Esophagus muscularis mucosa (tissue), 4 donors: ENCODE results near the gene ARMS2. TPM values are rescaled to one million over a fixed set of nuclear protein-coding genes. Genes with fewer than 3 reads are reported as not detected.

Experiments used
- DNase-seq: peaks from one replicate; pipeline ENCODE4 v3.0.0-alpha.2; 2017; ENCODE audit errors: extremely low spot score
- H3K27ac ChIP-seq, 4 donors: fragments of 200-600 bp; sonication (generic); replicated peaks in 1 of 4; 1 replicate in 3 of 4; 2 replicates in 1 of 4; pipeline ENCODE4 v1.5.1; 2016 to 2019; ENCODE audit warnings: mild to moderate bottlenecking in 1 of 4
- H3K27me3 ChIP-seq, 4 donors: fragments of 200-600 bp; sonication (generic); one replicate each; pipeline versions ENCODE4 v1.5.1 to v1.6.0; 2016 to 2019
- H3K36me3 ChIP-seq, 4 donors: fragments of 200-600 bp; sonication (generic); one replicate each; pipeline ENCODE4 v1.5.1; 2016 to 2019
- H3K4me1 ChIP-seq, 4 donors: fragments of 200-600 bp; sonication (generic); one replicate each; pipeline ENCODE4 v1.5.1; 2016 to 2019
- H3K4me3 ChIP-seq, 4 donors: fragments of 200-600 bp; sonication (generic); 1 replicate in 2 of 4; 2 replicates in 2 of 4; pipeline ENCODE4 v1.5.1; 2016 to 2019; ENCODE audit warnings: mild to moderate bottlenecking in 4 of 4, moderate library complexity in 1 of 4
- H3K9me3 ChIP-seq, 4 donors: fragments of 200-600 bp; sonication (generic); 1 replicate in 3 of 4; 2 replicates in 1 of 4; pipeline ENCODE4 v1.5.1; 2016 to 2019
- CTCF ChIP-seq, 3 experiments: fragments of 200-600 bp in 2 of 3; fragments of 450-650 bp in 1 of 3; sonication (generic) in 2 of 3; IDR thresholded peaks; one replicate each; pipeline ENCODE4 v1.5.1; 2017 to 2019; ENCODE audit warnings: antibody characterized with exemption in 3 of 3, mild to moderate bottlenecking in 2 of 3, moderate library complexity in 1 of 3
- EP300 ChIP-seq: sonication (generic); formaldehyde crosslinking; IDR thresholded peaks from one replicate; pipeline ENCODE4 v1.6.1; 2017; ENCODE audit warnings: antibody characterized with exemption
- POLR2A ChIP-seq: fragments of 450-650 bp; IDR thresholded peaks from one replicate; pipeline ENCODE4 v1.6.1; 2017; ENCODE audit warnings: antibody characterized with exemption, moderate library complexity, mild to moderate bottlenecking, low read depth
- POLR2AphosphoS5 ChIP-seq, 2 donors: sonication (generic); formaldehyde crosslinking; IDR thresholded peaks; one replicate each; pipeline ENCODE4 v1.6.1; 2017; ENCODE audit warnings: antibody characterized with exemption in 2 of 2
- WGBS: methylation state at CpG from one replicate; pipeline ENCODE4 v1.1.5; 2018; 5-methylcytosine and 5-hydroxymethylcytosine counted together
- intact Hi-C: fragments of 100-400 bp; cut with DNase I; formaldehyde crosslinking; loops from one replicate; pipeline ENCODE4 v1.15.1; 2023
- total RNA-seq, 4 donors: library from RNA; depleted of rRNA; stranded (reverse); fragments of >200 nt; gene quantifications; one replicate each; pipeline versions ENCODE4 v1.1.0 to v1.2.1, GENCODE V29; 2016

Gene ARMS2
- total RNA-seq, 4 donors from 2014 or later = 1.2 TPM; not detected in 3

GRCh38 chr10:122463466-122464249 lies 9.2 kb downstream of the ARMS2 start:
- H3K36me3 ChIP-seq = no peaks in the 10 kb centered on the region
- H3K4me1 ChIP-seq = peaks cover 18 to 51% (median 40%) of the 10 kb centered on the region in 4 donors
- TF ChIP-seq POLR2AphosphoS5 (IDR thresholded peaks at IDR 0.05) (no peak), POLR2A (no peak)
- no peaks in the 10 kb centered on the region for H3K9me3 ChIP-seq
- H3K4me3 ChIP-seq = peak overlapping the region; percentile 71 to 88 (median 82)
- no peak for DNase-seq
- WGBS = 85% methylated on average over 17 of the region's 17 CpGs
- intact Hi-C loops = no loop called here
- H3K27ac ChIP-seq = peak overlapping the region; percentile 87 to 92 (median 90)
- H3K27me3 ChIP-seq = no peaks in the 10 kb centered on the region

DNA sequence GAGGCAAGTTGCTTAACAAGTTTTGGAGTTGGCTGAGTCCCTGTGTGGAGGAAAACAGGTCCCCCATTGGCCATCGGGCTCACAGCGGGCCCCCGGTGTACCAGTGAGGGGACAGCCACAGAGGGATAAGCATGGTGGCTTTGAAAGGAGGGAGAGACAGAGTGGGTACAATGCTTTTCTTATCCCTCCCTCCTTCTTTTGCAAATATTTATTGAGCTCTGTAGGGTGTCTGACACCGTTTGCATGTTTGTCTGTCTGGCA lies 9.7 kb downstream of the ARMS2 start:
- WGBS = 92% methylated on average over 4 of the region's 4 CpGs
- H3K4me3 ChIP-seq = no peak overlapping the region
- no peaks in the 10 kb centered on the region for H3K9me3 ChIP-seq
- no peak overlapping the region for H3K27ac ChIP-seq
- H3K4me1 ChIP-seq = peaks cover 23 to 56% (median 45%) of the 10 kb centered on the region in 4 donors
- intact Hi-C loops = no loop called here
- TF ChIP-seq CTCF (IDR thresholded peaks at IDR 0.05) (no peak), POLR2AphosphoS5 (IDR thresholded peaks at IDR 0.05) (no peak), EP300 (no peak), POLR2A (no peak)
- H3K36me3 ChIP-seq = no peaks in the 10 kb centered on the region
- no peaks in the 10 kb centered on the region for H3K27me3 ChIP-seq
- DNase-seq = no peak

DNA sequence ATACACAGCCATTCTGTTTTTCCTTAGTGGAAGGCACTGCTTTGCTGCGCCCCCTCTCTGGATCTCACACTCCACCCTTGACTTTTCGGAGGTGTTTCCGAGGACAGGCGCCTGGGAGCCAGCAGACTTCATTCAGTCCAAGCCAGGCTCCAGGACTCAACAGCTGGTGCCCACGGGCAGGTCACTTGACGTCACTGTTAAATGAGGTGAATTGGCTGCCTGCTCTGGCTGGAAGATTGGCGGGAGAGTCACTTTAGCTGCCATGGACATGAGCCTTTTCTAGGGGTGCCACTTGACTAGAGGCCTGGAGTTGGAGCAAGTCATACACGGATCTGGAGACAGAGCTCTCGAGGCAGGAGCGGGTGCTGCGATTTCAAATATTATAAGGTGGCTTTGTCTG lies 10.1 kb downstream of the ARMS2 start:
- H3K36me3 ChIP-seq = no peaks in the 10 kb centered on the region
- intact Hi-C loops = no loop called here
- no peak for TF ChIP-seq POLR2A
- no peak for TF ChIP-seq CTCF (IDR thresholded peaks at IDR 0.05)
- no peak for TF ChIP-seq EP300
- TF ChIP-seq POLR2AphosphoS5 (IDR thresholded peaks at IDR 0.05) = no peak
- WGBS = 92% methylated on average over 9 of the region's 11 CpGs
- DNase-seq = no peak
- no peaks in the 10 kb centered on the region for H3K27me3 ChIP-seq
- H3K4me1 ChIP-seq = peaks cover 27 to 60% (median 49%) of the 10 kb centered on the region in 4 donors
- H3K4me3 ChIP-seq = no peak overlapping the region
- no peak overlapping the region for H3K27ac ChIP-seq
- no peaks in the 10 kb centered on the region for H3K9me3 ChIP-seq

DNA sequence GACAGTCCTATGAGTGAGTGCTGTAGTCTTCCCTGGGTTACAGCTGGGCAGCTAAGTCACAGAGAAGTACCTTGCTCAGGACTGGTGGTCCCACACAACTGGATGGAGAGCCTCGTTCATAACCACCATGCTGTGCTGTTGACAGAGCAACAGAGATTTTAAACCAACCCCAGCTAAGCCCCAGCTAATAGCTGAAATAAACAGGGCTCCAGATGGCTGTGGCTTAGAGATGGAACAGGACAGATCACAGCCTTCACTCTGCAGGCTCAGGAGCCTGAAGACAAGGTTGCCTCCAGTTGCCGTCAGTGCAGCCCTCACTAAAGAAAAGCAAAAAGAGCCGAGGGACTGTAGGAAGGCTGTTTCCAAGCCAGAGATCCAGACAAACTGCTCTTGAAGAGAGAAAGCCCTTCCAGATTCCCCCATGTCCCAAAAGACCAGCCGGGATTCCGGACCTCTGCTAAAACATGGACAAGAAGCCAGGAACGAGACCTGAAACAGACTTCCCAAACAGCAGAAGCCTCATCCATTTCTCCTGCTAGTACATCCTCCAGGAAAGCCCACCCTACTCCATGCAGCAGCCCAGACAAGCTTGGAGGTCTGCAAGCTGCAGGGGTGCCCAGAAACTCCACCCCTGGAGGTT lies 11.1 kb downstream of the ARMS2 start:
- intact Hi-C loops = no loop called here
- Histone ChIP-seq H3K4me1 (peaks cover 33 to 58% (median 49%) of the 10 kb centered on the region in 4 donors), H3K4me3 (no peak overlapping the region), H3K27me3 (no peaks in the 10 kb centered on the region), H3K36me3 (no peaks in the 10 kb centered on the region), H3K27ac (no peak overlapping the region), H3K9me3 (no peaks in the 10 kb centered on the region)
- no peak for DNase-seq
- TF ChIP-seq EP300 (no peak), POLR2AphosphoS5 (IDR thresholded peaks at IDR 0.05) (no peak), POLR2A (no peak), CTCF (IDR thresholded peaks at IDR 0.05) (no peak)
- WGBS = 70% methylated on average over 6 of the region's 6 CpGs

GRCh38 chr10:122466951-122467381 lies 12.5 kb downstream of the ARMS2 start:
- DNase-seq = no peak
- Histone ChIP-seq H3K9me3 (no peaks in the 10 kb centered on the region), H3K4me1 (peaks cover 33 to 52% (median 44%) of the 10 kb centered on the region in 4 donors), H3K27me3 (no peaks in the 10 kb centered on the region), H3K4me3 (no peak overlapping the region), H3K27ac (no peak overlapping the region), H3K36me3 (no peaks in the 10 kb centered on the region)
- 79% methylated on average over 8 of the region's 8 CpGs for WGBS
- TF ChIP-seq POLR2A = no peak
- no peak for TF ChIP-seq EP300
- TF ChIP-seq POLR2AphosphoS5 (IDR thresholded peaks at IDR 0.05) = no peak
- TF ChIP-seq CTCF (IDR thresholded peaks at IDR 0.05) = no peak
- intact Hi-C loops = no loop called here
